H1 (cell line): ENCODE results near the gene PAXIP1. TPM values are rescaled to one million over a fixed set of nuclear protein-coding genes. Genes with fewer than 3 reads are reported as not detected.

Source experiments
- CTCF ChIA-PET: fragments of 300-600 bp; sonication (Branson Sonifier 250); formaldehyde crosslinking; loops from one replicate; lab custom pipeline; 2021; ENCODE audit not compliant: partially characterized antibody; lab: Charles Lee
- POLR2A ChIA-PET: fragments of 300-600 bp; sonication (Branson Sonifier 250); formaldehyde crosslinking; loops from one replicate; lab custom pipeline; 2021; ENCODE audit warnings: inconsistent platforms; ENCODE audit not compliant: partially characterized antibody; lab: Charles Lee
- DNase-seq, 2 experiments: peaks; one replicate each; pipeline versions ENCODE4 v3.0.0 to v3.0.0-alpha.2; 2010 to 2022; ENCODE audit warnings: low spot score in 2 of 2, low read depth in 1 of 2, mixed read lengths in 1 of 2
- FAIRE-seq: peaks from 2 replicates; lab custom pipeline; 2011; peaks lifted over from hg19 to GRCh38; lab: Jason Lieb, UNC
- H2AFZ ChIP-seq: 2 replicates; pipeline ENCODE4 v1.8.1; 2012; ENCODE audit warnings: low read length, inconsistent platforms
- H2AK5ac ChIP-seq: 2 replicates; pipeline ENCODE4 v1.6.1; 2013; ENCODE audit warnings: low read depth, low read length
- H2BK120ac ChIP-seq: replicated peaks from 2 replicates; pipeline ENCODE3; 2013; ENCODE audit warnings: low read depth, low read length, inconsistent platforms
- H2BK12ac ChIP-seq: 2 replicates; pipeline ENCODE4 v1.6.1; 2013; ENCODE audit warnings: low read depth, low read length
- H2BK15ac ChIP-seq: 2 replicates; pipeline ENCODE4 v1.6.1; 2013; ENCODE audit warnings: low read length
- H2BK20ac ChIP-seq: 2 replicates; pipeline ENCODE4 v1.6.1; 2013; ENCODE audit warnings: low read length
- H2BK5ac ChIP-seq: 2 replicates; pipeline ENCODE4 v1.6.1; 2013; ENCODE audit warnings: low read depth, low read length
- H3K14ac ChIP-seq: 2 replicates; pipeline ENCODE4 v1.6.1; 2013; ENCODE audit warnings: inconsistent platforms; ENCODE audit not compliant: insufficient read length
- H3K18ac ChIP-seq: 2 replicates; pipeline ENCODE4 v1.6.1; 2013; ENCODE audit warnings: low read length; ENCODE audit errors: extremely low read depth
- H3K23ac ChIP-seq: 2 replicates; pipeline ENCODE4 v1.6.1; 2013; ENCODE audit warnings: inconsistent platforms; ENCODE audit not compliant: insufficient read length
- H3K23me2 ChIP-seq: 2 replicates; pipeline ENCODE4 v1.6.1; 2013; ENCODE audit warnings: low read depth, low read length
- H3K27ac ChIP-seq: 2 replicates; pipeline ENCODE4 v1.6.1; 2011; ENCODE audit warnings: low read depth, low read length, inconsistent platforms
- H3K27me3 ChIP-seq, 4 experiments: replicated peaks in 1 of 4; 1 replicate in 1 of 4; 2 replicates in 3 of 4; pipeline versions ENCODE4 v1.6.1 to v1.8.1; 2011 to 2013; ENCODE audit warnings: low read length in 3 of 4, mild to moderate bottlenecking in 3 of 4, inconsistent platforms in 2 of 4, mixed read lengths in 2 of 4, moderate library complexity in 1 of 4; ENCODE audit not compliant: control insufficient read depth in 3 of 4, insufficient read depth in 3 of 4; ENCODE audit errors: extremely low read depth in 1 of 4
- H3K36me3 ChIP-seq, 4 experiments: 2 replicates each; pipeline versions ENCODE4 v1.6.1 to v1.8.1; 2011 to 2013; ENCODE audit warnings: mild to moderate bottlenecking in 4 of 4, low read length in 3 of 4, moderate library complexity in 2 of 4, control low read depth in 1 of 4, inconsistent platforms in 1 of 4; ENCODE audit not compliant: insufficient read depth in 4 of 4, control insufficient read depth in 2 of 4
- H3K4ac ChIP-seq: replicated peaks from 2 replicates; pipeline ENCODE3; 2013; ENCODE audit warnings: low read length, low read depth, mixed read lengths, inconsistent platforms; ENCODE audit not compliant: insufficient read length
- H3K4me1 ChIP-seq, 4 experiments: replicated peaks in 1 of 4; 1 replicate in 1 of 4; 2 replicates in 3 of 4; pipeline versions ENCODE4 v1.6.1 to v1.8.1; 2011 to 2013; ENCODE audit warnings: low read length in 3 of 4, inconsistent platforms in 2 of 4, mixed read lengths in 1 of 4; ENCODE audit not compliant: insufficient read depth in 4 of 4, control insufficient read depth in 3 of 4
- H3K4me2 ChIP-seq, 2 experiments: 2 replicates each; pipeline versions ENCODE4 v1.6.1 to v1.8.1; 2011 to 2013; ENCODE audit warnings: low read depth in 2 of 2, low read length in 2 of 2, control low read depth in 1 of 2, inconsistent platforms in 1 of 2, mild to moderate bottlenecking in 1 of 2; ENCODE audit not compliant: insufficient read depth in 1 of 2
- H3K4me3 ChIP-seq, 4 experiments: fragments of 200-600, 300-600 bp in 1 of 4; sonication (generic), shearing (Covaris generic), sonication (Bioruptor Twin) in 1 of 4; 2 replicates each; pipeline versions ENCODE4 v1.5.1 to v1.8.1; 2011 to 2016; ENCODE audit warnings: low read length in 4 of 4, low read depth in 3 of 4, control low read depth in 2 of 4, inconsistent platforms in 2 of 4, mild to moderate bottlenecking in 2 of 4, mixed read lengths in 1 of 4, moderate library complexity in 1 of 4; ENCODE audit not compliant: insufficient read depth in 2 of 4; ENCODE audit errors: extremely low read depth in 1 of 4
- H3K56ac ChIP-seq: replicated peaks from 2 replicates; pipeline ENCODE3; 2013; ENCODE audit warnings: low read depth, mild to moderate bottlenecking, mixed read lengths, low read length, inconsistent platforms; ENCODE audit not compliant: insufficient read length
- H3K79me1 ChIP-seq: 2 replicates; pipeline ENCODE4 v1.6.1; 2013; ENCODE audit warnings: low read depth, low read length, control low read depth
- H3K79me2 ChIP-seq, 2 experiments: 2 replicates each; pipeline versions ENCODE4 v1.6.1 to v1.8.1; 2012 to 2013; ENCODE audit warnings: low read length in 2 of 2, mild to moderate bottlenecking in 2 of 2, inconsistent platforms in 1 of 2; ENCODE audit not compliant: insufficient read depth in 2 of 2, control insufficient read depth in 1 of 2
- H3K9ac ChIP-seq, 4 experiments: replicated peaks in 1 of 4; 1 replicate in 1 of 4; 2 replicates in 3 of 4; pipeline versions ENCODE4 v1.6.1 to v1.8.1; 2011 to 2013; ENCODE audit warnings: low read depth in 3 of 4, low read length in 3 of 4, control low read depth in 2 of 4, mild to moderate bottlenecking in 2 of 4, moderate library complexity in 2 of 4, inconsistent platforms in 1 of 4; ENCODE audit errors: extremely low read depth in 1 of 4
- H3K9me3 ChIP-seq, 2 experiments: 2 replicates each; pipeline versions ENCODE4 v1.6.1 to v1.8.1; 2012 to 2013; ENCODE audit warnings: mild to moderate bottlenecking in 2 of 2, moderate library complexity in 2 of 2, control low read depth in 1 of 2, inconsistent platforms in 1 of 2, low read depth in 1 of 2, low read length in 1 of 2, mixed read lengths in 1 of 2; ENCODE audit not compliant: insufficient read depth in 2 of 2
- H4K20me1 ChIP-seq, 2 experiments: replicated peaks in 1 of 2; 2 replicates each; pipeline versions ENCODE3 to v1.8.1; 2011 to 2013; ENCODE audit warnings: inconsistent platforms in 2 of 2, low read length in 2 of 2, mild to moderate bottlenecking in 1 of 2; ENCODE audit not compliant: insufficient read depth in 2 of 2, control insufficient read depth in 1 of 2
- H4K5ac ChIP-seq: 2 replicates; pipeline ENCODE4 v1.6.1; 2013; ENCODE audit warnings: low read length, low read depth, mixed read lengths, inconsistent platforms; ENCODE audit not compliant: insufficient read length
- H4K8ac ChIP-seq: 2 replicates; pipeline ENCODE4 v1.8.0; 2013; ENCODE audit warnings: mild to moderate bottlenecking, moderate library complexity, low read length, inconsistent platforms; ENCODE audit not compliant: insufficient read depth; ENCODE audit errors: extremely low read depth
- H4K91ac ChIP-seq: replicated peaks from 2 replicates; pipeline ENCODE3; 2013; ENCODE audit warnings: low read length, mixed read lengths, inconsistent platforms; ENCODE audit not compliant: insufficient read length
- CBX8 ChIP-seq: fragments of 300-800, 300-1000 bp; sonication (generic); IDR thresholded peaks from 2 replicates; pipeline ENCODE4 v1.7.1; 2016; ENCODE audit warnings: low read depth, low read length, borderline replicate concordance
- HDAC2 ChIP-seq, 2 experiments: fragments of 300-600 bp in 1 of 2; sonication (generic) in 1 of 2; IDR thresholded peaks; 2 replicates each; pipeline ENCODE4 v1.6.1; 2011 to 2012; ENCODE audit warnings: low read depth in 2 of 2, low read length in 2 of 2, mild to moderate bottlenecking in 2 of 2, moderate library complexity in 2 of 2, borderline replicate concordance in 1 of 2, inconsistent platforms in 1 of 2
- TAF1 ChIP-seq: IDR thresholded peaks from 2 replicates; pipeline ENCODE4 v1.6.1; 2011; ENCODE audit warnings: mild to moderate bottlenecking, low read depth, low read length
- WGBS, 2 experiments: shearing (Covaris generic) in 1 of 2; methylation state at CpG; one replicate each; pipeline versions ENCODE4 v1.1.6 to v1.1.7; 2013 to 2015; ENCODE audit warnings: low lambda C conversion rate in 2 of 2, mixed read lengths in 2 of 2, inconsistent platforms in 1 of 2, low coverage in 1 of 2, missing lambda C conversion rate in 1 of 2; ENCODE audit not compliant: insufficient replicate concordance in 2 of 2, insufficient coverage in 1 of 2, insufficient read length in 1 of 2; ENCODE audit errors: extremely low coverage in 1 of 2, missing lambda C conversion rate in 1 of 2; 5-methylcytosine and 5-hydroxymethylcytosine counted together
- polyA plus RNA-seq, 7 experiments: library from polyadenylated mRNA; depleted of rRNA in 3 of 7; stranded (reverse) in 5 of 7; unstranded in 2 of 7; fragments of >200 nt in 5 of 7; fragments of 200-250 nt in 2 of 7; gene quantifications; 1 replicate in 5 of 7; 2 replicates in 1 of 7; 4 replicates in 1 of 7; pipeline versions ENCODE4 v1.2.1 to v1.2.3, GENCODE V29; 2011 to 2013; ENCODE audit warnings: missing spikeins in 2 of 7, mixed read lengths in 2 of 7
- total RNA-seq: library from RNA; stranded (reverse); fragmentation: NEBNext Ultra II Directional; extraction: Animal tissue kit (Norgen Biotek cat#: 25700); gene quantifications from 2 replicates; pipeline ENCODE4 v1.2.1, GENCODE V29; 2021

The PAXIP1 gene
- total and polyA plus RNA-seq, 2 of the 8 experiments (the other 6 are each of a cell fraction or from before 2014, with no cell fraction given): 32.4 to 32.8 TPM

DNA sequence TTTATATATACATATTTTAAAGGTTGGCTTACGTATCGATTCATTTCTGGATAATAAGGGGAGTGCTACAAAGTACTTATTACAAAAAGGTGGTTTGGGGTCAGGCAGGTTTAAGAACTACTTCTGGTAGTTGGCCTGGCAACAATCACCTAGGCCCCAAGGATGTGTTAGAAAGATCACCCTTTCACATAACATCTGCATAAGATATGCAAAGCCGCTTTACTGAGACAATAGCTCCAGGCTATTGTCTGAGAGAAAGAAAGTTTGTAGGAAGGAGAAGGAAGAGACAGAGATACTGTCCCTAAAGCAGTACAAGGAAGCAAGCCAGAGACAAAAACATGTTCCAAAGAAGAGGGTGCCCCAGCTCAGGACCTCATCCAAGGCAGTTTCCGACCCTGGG is 6.2 kb downstream of the PAXIP1 start:
- H4K20me1 ChIP-seq: peaks cover 3 to 14% of the 10 kb centered on the region in 2 experiments
- no peak overlapping the region for H4K5ac ChIP-seq
- peak overlapping the region in 1 of 4 experiments; percentile 45; a peak in 2 of 7 replicates for H3K9ac ChIP-seq
- H2BK5ac ChIP-seq: peak overlapping the region; percentile 16; the same call in 1 of the 2 replicates
- H3K56ac ChIP-seq: no peak overlapping the region
- H3K27ac ChIP-seq: peak overlapping the region; percentile 72
- no peak overlapping the region; the same call in 1 of the 2 replicates for H3K18ac ChIP-seq
- no peak overlapping the region for H3K23ac ChIP-seq
- no peak overlapping the region for H4K91ac ChIP-seq
- 0 out of 2 replicates have a peak, but pooled peaks have one; percentile 28 for TF ChIP-seq TAF1
- no peak for TF ChIP-seq CBX8
- TF ChIP-seq HDAC2 (IDR thresholded peaks at IDR 0.05; ENCODE audit: borderline replicate concordance in 1 of 2, low read depth in 2 of 2, low read length in 2 of 2): no peak
- H3K9me3 ChIP-seq: no peaks in the 10 kb centered on the region
- peaks cover 1% of the 10 kb centered on the region; the same call in 1 of the 2 replicates for H3K23me2 ChIP-seq
- H3K4ac ChIP-seq: no peak overlapping the region
- H3K79me1 ChIP-seq: peaks cover 15% of the 10 kb centered on the region
- H3K36me3 ChIP-seq: peaks cover 8 to 31% (median 14%) of the 10 kb centered on the region in 4 experiments; a peak in 6 of 8 replicates
- 0 out of 2 replicates have a peak overlapping the region, but pooled peaks have one; percentile 78 for H2BK12ac ChIP-seq
- peak overlapping the region in 1 of 4 experiments; percentile 13; a peak in 3 of 8 replicates for H3K4me3 ChIP-seq
- H2BK120ac ChIP-seq: no peak overlapping the region
- ChIA-PET CTCF (interaction anchor here (0.6 to 8.1 kb wide), 4 partner anchors 11 to 270 kb away, joined by 3 to 56 read pairs (median 3); no protein-coding TSS in a partner anchor), POLR2A (interaction anchor here (1.6 to 2.1 kb wide), 2 partner anchors 11 to 28 kb away, joined by 3 to 6 read pairs; no protein-coding TSS in a partner anchor)
- no peak overlapping the region for H4K8ac ChIP-seq
- peak overlapping the region; percentile 54 to 56 for H3K4me2 ChIP-seq
- no peak for DNase-seq
- H3K14ac ChIP-seq: no peak overlapping the region
- WGBS, 2 experiments: 52% methylated on average over 4 of the region's 4 CpGs; no CpG with 5 or more reads in 1 of the 2 experiments
- peak; percentile 90 for FAIRE-seq
- H3K79me2 ChIP-seq: peaks cover 7 to 65% of the 10 kb centered on the region in 2 experiments
- no peaks in the 10 kb centered on the region for H3K27me3 ChIP-seq
- H2BK15ac ChIP-seq: no peak overlapping the region
- no peak overlapping the region for H2BK20ac ChIP-seq
- H2AK5ac ChIP-seq: no peak overlapping the region; the same call in 1 of the 2 replicates
- H2AFZ ChIP-seq: no peak overlapping the region
- H3K4me1 ChIP-seq: peaks cover 4 to 16% (median 10%) of the 10 kb centered on the region in 4 experiments; a peak in 5 of 7 replicates
